Effector CD8-positive, alpha-beta T cell (primary cell): Measurements from ENCODE around the gene SCART1.
"Not testable (repeated sequence)": the region's sequence is repeated elsewhere in the genome, so short reads cannot be mapped to it uniquely, and the experiment has no call there.

Source experiments
- DNase-seq: peaks from one replicate; lab custom pipeline; 2025; lab: John Stamatoyannopoulos, UW

Gene SCART1

DNA sequence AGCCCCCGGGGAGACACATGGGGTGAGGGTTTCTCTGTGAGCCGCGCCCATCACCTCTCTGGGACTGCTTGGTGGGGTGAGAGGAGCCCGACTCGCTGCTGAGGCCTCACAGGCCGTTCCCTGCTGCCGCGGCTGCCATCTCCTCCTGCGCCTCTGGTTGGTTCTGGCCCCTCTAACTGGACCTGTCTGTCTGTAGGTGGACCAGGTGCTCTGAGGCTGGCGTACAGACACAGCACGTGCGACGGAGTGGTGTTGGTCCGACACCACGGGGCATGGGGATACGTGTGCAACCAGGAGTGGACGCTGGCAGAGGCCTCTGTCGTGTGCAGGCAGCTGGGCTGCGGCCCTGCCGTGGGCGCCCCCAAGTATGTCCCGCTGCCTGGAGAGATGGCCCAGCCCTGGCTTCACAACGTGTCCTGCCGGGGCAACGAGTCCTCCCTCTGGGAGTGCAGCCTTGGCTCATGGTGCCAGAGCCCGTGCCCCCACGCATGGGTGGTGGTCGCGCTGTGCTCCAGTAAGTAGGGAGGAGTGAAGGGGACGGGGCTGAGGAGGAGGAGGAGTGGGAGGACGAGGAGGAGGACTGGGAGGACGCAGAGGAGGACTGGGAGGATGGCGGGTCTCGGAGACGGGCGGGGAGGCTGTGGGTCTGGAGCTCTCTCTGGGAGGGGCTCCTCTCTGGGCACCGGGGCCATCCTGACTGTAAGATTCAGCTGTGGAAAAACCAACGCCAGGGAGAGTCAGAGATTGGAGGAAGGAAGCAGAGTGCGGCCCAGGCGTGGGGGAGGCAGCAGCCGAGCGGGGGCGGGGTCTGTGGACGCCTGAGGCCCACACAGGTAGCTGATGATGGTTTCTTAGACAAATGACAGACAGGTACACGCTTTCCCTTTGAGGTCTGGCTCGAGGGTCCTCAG is 2.6 kb downstream of the SCART1 start:
- DNase-seq: no peak

DNA sequence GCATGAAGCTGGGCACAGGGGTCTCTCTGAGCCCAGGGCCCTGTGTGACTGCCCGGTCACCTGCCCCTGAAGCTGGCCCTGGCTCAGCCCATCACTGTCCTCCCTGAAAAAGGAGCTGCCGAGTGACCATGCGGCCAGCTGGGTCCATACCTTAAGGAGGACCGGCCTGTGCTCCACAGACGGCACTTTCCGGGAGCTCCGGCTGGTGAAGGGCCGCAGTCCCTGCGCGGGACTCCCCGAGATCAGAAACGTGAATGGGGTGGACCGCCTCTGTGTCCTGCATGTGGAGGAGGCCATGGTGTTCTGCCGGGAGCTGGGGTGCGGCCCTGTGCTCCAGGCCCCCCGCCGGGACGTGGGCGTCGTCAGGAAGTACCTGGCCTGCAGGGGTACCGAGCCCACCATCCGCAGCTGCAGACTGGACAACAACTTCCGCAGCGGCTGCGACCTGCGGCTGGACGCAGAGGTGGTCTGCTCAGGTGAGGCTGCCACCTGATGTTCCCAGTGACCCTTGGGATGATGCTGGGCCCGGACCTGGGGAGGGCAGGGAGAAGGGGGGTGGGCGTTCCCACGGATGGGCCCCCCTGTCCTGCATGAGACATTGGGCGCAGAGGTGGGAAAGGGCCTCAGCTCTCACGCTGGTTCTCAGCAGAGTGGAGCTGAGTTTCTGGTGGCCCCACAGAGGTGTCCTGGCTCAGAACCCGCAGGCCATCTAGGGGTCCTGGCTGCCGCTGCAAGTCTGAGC is 3.5 kb downstream of the SCART1 start:
- DNase-seq: no peak

DNA sequence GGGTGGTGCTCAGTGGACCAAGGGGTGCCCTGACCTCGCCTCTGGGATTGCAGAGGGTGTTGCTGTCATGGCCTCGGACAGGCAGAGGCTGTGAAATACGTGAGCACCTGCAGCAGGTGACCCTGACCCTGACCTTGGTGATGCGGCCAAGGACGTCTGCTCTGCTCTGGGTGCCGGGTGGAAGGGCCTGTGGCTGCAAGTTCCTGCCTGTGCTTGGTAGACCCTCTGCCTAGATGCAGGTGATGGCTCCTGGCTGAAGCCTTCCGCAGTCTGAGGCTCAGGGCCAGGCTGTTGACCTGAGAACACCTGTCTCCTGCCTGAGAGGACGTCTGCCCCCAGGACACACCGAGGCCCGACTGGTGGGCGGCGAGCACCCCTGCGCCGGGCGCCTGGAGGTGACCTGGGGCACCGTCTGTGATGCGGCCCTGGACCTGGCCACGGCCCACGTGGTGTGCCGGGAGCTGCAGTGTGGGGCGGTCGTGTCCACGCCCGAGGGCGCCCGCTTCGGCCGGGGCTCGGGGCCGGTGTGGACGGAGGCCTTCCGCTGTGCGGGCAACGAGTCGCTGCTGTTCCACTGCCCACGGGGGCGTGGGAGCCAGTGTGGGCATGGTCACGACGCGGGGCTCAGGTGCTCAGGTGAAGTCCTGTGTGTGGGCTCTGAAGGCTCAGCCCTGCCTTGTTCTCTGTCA is 4.4 kb downstream of the SCART1 start:
- DNase-seq: no peak

DNA sequence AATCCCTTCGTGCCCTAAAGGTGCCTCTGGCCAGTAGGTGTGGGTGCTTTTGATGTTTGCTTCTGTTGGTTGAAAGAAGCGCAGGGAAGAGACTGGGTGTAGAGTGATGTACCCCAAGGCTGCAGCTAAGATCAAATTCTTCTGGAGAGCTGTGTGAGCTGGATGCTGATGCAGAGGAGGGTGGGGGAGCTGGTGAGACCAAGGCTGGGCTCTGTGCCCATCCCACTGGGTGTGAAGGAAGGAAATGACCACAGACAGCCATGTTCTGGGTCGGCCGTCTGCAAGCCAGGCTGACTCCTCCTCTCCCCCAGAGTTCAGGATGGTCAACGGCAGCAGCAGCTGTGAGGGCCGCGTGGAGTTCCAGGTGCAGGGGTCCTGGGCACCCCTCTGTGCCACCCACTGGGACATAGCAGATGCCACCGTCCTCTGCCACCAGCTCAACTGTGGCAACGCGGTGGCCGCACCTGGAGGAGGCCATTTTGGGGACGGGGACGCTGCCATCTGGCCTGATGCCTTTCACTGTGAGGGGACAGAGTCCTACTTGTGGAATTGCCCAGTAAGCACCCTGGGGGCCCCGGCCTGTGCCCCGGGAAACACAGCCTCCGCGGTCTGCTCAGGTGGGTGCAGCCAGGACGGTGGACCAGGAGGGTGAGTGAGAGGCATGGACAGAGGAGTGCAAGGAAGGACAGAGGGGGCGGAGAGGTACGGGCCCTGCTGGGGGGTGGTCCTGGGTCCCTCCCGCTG is 5.1 kb downstream of the SCART1 start:
- DNase-seq: no peak

DNA sequence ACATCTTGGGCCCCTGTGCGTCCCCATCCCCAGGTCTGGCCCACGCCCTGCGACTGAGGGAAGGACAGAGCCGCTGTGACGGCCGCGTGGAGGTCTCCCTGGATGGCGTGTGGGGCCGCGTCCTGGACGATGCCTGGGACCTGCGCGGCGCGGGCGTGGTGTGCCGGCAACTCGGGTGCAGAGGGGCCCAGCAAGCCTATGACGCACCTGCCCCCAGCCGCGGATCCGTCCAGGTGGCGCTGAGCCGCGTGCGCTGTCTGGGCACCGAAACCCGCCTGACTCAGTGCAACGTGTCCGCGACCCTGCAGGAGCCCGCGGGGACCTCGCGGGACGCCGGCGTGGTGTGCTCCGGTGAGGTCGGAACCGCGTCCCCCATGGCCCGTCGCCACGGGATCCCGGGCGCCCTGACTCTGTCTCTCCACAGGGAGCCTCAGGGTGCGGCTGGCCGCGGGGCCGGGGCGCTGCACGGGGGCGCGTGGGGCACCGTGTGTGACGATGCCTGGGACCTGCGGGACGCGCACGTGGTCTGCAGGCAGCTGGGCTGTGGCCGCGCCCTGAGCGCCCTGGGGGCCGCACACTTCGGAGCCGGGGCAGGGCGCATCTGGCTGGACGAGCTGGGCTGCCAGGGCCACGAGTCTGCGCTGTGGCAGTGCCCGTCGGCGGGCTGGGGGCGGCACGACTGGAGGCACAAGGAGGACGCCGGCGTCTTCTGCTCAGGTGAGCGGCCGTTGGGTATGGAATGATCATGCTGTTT is 5.9 kb downstream of the SCART1 start:
- DNase-seq: no peak

DNA sequence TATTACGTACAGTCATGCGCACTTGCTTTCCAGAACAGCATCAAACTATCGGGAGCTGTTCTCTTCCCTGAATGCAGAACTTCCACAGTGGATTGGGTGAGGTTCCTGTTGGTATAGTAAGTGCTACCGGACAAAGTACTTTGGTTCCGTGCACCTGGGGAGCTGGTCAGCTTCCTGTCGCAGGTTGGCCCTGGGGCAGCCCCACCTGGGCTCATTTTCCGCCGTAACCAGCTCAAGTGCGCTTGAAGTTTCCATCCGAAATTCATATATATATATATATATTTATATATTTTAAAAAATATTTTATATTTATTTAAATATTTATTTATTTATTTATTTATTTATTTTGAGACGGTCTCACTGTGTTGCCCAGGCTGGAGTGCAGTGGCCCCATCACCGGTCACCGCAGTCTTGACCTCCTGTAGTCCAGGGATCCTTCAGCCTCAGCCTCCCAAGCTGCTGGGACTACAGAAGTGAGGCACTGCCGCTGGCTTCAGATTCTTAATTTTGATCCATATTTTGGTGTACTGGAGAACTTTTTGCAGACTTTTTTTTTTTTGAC is 6.5 kb downstream of the SCART1 start:
- DNase-seq: no peak

DNA sequence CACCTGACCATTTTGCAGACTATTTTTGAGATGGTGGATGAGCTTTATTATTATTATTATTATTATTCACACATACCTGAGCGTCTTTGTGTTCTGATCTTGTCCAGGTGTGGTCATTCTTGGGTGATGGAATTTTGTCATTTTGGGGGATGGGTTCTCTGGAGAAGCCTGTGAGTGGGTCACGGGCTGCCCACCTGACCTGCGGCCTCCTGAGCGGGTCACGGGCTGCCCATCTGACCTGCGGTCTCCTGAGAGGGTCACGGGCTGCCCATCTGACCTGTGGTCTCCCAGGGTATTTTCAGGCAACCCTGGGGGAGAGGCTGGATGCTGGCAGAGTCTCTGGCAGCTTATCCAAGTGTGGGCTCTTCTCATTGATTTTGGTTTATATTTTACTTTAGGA is 7.3 kb downstream of the SCART1 start:
- DNase-seq: no peak

DNA sequence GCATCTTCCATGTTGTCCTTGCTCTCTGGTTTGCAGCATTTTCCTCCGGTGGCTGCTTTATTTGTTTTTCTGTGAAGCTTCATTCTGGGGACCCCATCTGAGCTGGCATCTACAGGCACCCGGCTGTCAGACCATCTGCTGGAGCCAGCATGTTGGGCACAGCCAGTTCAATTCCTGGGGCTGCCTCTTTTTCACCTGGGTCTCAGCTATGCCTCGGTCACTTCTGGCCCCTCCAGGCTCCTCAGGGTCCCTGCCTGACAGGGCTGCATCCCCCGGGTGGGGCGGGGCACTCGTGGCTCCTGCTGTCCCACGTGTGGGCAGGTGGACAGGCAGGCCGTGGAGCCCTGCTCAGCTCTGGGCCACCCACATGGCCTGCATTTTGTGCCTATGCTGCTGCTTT is 8.1 kb downstream of the SCART1 start:
- no peak for DNase-seq

DNA sequence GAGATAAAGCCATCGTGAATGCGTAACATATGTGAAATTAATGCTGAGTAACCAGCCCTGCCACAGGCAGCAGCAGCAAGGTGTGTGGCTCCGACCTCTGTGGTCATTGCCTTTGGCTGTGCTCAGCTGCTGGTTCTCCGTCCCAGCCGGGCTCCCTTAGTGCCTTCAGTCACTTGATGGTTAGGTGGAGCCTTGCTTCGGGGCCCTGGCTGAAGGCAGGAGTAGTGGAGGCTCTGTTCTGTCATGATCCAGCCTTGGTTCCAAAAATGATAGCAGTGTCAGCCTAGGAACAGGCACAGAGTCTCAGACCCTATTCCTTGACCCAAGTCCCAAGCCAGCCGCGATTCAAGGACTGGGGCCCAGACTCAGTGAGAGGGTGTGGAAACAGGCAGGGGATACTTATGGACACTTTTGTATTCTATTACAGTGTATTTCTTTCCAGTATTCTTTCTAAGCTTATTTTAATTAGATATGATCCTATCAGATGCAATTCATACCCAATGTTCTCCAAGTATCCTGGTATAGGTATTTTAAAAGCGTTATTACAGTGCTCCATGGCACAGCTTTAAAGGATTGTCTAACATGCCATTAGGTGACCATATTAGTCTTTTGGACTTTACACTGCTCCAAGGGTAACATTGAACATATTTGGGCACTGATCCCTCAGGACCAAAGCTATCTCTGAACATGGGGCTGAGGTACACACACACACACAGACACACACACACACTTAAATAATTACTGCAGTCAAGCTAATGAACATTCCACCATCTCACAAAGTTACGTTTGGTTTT is 9.0 kb downstream of the SCART1 start:
- DNase-seq: no peak

DNA sequence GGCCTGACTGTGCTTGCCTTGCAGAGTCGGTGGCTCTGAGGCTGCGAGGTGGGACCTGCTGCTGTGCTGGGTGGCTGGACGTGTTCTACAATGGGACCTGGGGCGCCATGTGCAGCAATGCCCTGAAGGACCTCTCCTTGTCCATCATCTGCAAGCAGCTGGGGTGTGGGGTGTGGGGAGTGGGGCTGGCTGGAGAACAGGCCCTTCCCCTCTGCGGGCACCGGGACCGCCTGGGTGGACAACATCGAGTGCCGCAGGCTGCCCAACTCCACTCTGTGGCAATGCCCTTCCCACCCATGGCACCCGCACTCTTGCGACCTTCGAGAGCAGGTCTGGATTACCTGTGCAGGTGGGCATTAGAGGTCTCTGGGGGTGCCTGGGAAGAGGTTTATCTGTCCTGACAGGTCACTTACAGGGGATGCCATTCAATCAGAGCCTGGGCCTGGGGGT is 10.9 kb downstream of the SCART1 start:
- no peak for DNase-seq

DNA sequence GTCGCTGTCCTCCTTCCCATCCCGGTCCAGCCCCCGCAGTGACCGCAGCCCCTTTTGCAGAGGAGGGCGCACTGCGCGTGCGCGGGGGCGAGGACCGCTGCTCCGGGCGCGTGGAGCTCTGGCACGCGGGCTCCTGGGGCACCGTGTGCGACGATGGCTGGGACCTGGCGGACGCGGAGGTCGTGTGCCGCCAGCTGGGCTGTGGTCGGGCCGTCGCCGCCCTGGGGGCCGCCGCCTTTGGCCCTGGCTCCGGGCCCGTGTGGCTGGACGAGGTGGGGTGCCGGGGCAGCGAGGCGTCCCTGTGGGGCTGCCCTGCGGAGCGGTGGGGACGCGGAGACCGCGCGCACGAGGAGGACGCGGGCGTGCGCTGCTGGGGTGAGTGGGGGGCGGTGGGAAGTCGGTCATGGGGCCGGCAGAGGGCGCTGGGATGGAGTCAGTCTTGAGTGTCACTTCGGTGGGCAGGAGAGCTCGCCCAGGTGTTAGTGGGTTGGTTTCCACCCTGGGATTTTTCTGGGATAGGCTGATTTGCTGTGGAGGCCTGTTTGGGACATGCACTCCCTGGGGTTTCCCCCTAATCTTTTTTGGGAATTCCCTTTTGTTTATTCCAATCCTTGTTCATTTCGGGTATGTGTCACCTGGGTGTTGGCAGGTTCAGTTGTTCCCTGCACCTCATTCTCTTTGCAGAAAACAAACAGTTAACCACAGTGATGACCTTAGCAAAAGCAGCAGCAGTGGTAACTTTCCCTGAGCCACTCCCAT is 11.6 kb downstream of the SCART1 start:
- DNase-seq: no peak

DNA sequence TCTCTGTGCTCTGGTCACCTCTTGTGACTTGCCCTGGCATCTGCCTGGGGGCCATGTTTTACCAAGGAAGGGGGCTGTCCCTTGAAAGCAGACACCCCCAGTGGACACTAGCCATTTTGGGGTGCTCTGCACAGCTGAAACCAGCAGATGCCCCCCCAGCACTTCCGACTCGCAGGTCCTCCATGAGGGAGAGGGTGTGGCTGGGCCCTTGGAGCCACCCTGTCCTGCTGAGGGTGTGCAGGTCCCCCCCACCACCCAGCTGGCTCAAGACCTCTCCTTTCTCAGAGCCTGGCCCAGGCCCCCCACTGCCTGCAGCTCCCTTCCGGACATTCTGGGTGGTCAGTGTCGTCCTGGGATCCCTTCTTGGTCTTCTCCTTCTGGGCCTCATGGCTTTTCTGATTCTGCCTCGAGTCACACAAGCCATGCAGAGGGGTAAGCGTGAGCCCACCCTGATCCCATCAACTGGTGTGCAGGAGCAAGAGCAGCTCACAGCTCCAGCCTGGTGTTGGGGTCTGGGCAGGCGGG is 12.3 kb downstream of the SCART1 start:
- no peak for DNase-seq

DNA sequence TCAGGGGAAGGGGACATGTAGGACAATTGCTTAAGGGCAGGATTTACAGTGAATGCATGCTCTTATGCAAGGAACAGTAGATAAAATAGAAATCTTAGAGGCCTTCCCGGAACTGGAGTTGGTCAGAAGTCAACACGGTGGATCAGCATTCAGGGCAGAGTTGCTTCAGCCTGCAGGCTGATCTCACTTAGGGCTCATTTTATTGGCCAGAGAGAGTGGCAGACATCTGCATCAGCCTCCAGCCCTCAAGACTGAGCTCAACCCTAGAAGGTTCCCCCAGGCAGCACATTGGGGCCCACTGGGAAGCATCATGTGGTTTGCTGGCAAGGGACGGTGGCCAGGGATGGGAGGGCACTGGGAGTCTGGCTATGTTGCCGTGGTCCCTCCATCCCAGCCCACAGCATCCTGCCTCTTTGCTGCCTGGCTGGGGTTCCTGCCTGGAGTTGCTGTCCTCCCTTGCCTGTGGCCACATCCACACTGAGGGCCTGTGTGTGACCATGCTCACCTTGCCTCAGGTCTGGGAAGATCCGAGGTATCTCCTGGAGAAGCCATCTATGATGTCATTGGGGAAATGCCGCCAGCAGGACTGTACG is 13.0 kb downstream of the SCART1 start:
- no peak for DNase-seq

DNA sequence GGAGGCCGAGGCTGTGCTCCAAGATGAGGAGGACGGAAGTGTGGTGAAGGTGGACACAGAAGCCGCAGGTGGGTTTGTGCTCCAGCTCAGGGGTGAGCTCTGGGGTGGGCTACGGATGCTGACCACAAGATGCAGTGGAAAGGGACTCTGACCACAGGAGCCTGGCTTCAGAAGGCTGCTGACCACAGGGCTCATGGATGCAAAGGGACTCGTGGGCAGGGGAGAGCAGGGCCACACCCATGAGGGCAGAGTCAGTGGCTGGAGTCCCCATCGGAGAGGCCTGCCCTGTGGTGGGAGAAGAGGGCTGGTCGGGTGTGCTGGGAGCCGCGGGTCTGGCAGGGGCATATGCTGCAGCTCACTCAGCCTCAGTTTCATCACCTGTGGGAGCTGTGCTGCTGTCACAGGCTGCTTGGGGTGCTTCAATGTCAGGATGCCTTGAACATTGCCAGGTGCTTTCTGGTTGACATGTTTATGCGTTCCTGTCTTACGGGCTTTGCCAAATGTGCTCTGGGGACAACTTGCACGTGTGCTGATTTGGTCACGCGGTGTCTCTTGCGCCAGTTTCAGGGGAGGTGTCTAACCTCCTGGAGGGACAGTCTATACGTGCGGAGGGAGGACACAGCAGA is 13.7 kb downstream of the SCART1 start:
- DNase-seq: no peak

DNA sequence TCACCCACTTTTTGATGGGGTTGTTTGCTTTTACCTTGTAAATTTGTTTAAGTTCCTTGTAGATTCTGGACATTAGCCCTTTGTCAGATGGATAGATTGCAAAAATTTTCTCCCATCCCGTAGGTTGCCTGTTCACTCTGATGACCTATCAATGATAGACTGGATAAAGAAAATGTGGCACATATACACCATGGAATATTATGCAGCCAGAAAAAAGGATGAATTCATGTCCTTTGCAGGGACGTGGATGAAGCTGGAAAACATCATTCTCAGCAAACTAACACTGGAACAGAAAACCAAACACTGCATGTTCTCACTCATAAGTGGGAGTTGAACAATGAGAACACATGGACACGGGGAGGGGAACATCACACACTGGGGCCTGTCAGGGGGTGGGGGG is 15.5 kb downstream of the SCART1 start:
- not testable (repeated sequence) for DNase-seq

DNA sequence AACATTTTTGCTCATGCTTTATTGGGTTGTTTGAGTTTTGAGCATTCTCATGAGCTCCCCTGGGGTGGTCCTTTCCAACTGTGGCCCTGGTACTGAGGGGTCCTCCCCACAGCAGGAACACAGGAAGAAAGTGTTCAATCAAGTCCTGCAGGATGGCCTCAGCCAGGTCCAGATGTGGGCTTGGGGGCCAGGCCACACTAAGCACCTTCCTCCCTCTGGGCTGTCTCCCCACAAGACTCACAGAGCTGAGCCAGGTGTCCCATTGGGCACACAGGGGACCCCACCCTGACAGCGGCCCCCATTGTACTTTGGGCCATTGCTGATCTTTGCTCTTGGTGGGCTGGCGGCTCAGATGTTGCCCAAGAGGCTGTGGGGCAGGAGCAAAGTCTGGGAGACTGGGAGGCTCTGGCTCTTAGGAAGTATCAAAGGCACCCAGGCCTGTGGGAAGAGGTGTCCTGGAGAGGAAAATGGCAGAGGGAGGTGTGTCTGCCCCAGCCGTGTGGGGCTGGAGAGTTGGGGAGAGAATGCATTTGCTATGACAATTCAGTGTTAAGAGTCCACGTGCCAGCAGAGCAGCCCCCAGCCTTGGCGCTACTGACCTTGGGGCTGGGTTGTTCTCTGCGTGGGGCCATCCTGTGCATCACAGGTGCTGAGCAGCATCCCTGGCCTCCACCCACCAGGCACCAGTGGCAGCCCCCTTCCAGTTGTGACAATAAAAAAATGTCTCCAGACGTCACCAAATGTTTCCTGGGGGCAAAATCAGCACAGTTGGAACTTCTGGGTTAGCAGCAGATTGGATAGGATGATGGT is 17.8 kb downstream of the SCART1 start:
- DNase-seq: no peak

DNA sequence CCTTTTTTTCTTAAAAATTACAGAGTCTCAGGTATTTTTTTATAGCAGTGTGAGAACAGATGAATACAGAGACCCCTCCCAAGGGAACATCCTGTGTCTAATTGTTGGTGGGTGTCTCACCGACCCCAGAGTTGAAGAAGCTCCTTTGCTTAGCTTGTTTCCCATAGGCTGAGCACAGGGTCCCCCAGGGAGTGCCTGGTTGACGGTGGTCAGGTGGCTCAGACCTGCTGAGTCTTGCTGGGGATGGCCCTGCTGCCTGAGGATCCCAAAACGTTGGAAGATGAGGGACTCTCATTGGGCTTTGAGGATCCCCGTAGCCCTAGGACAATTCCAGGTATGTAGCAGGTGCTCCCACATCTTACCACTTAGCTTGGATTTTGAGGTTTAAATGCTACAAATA is 19.5 kb downstream of the SCART1 start:
- no peak for DNase-seq
